HG02759 (cell line): ENCODE measurements around the gene FAM117A.

ENCODE experiments used
- ATAC-seq: cut with Tn5 transposase; IDR thresholded peaks from one replicate; pipeline ENCODE4 v1.9.1; 2021; ENCODE audit warnings: mild to moderate bottlenecking, moderate library complexity; ENCODE audit not compliant: unreplicated experiment

FAM117A gene

DNA sequence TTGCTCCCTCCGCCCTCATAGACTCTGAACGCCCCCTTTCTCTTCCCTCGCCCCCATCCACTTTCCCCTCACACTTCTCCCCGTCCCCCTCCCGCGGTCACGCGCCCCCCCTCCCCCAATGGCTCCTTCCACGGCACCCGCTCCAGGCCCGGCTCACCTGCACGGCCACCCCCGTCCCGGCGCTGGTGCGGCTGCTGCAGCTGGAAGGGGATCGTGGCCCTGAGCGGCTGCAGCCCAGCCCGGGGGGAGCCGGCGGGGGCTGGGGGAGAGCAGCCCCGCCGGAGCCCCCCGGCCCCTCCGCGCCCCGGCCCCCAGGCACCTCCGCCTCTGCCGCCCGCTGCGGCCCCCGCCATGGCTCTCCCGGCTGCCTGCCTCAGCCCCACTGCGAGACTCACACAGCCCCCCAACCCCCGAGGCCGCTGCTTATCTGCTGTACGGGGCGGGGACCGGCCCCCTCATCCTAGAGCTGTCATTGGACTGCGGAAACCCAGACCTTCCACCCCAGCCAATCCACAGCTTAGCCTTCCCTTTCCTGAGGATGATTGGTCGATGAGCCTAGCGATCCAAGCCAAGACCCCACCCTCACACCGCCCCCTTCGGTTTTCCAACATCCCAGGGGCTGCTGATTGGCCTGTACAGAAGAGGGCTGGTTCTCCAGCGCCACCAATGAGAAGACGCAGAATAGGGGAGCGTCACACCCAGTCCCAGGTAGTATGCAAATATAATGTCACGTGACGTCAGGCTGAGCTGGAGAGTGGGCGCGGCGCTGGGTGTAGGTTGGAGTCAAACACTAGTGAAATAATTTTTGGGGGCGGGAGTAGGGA lies at the start of gene FAM117A:
Gene FAM117A (minus strand): TSS at position 397 of the 824 bp plus-strand sequence. CDS start 44 bp downstream, at position 353.
- peak; percentile 94 for ATAC-seq

GRCh38 chr17:49809056-49809455 lies 45.1 kb upstream of the FAM117A start:
- no peak for ATAC-seq

- no peak for ATAC-seq
Observed at GRCh38 chr17:49798738-49799137, 34.8 kb upstream of the FAM117A start.

DNA sequence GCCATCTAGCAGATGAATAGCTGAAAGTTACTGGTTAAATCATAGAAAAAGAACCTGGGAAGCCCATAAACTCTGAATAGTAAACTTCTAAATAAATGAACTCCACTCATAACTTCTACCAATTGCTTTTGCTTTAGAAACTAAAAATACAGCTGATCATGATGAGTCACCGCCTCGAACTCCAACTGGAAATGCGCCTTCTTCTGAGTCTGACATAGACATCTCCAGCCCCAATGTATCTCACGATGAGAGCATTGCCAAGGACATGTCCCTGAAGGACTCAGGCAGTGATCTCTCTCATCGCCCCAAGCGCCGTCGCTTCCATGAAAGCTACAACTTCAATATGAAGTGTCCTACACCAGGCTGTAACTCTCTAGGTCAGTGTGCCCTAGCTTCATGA lies 34.3 kb upstream of the FAM117A start:
- no peak for ATAC-seq

GRCh38 chr17:49795372-49795771 lies 31.4 kb upstream of the FAM117A start:
- no peak for ATAC-seq

DNA sequence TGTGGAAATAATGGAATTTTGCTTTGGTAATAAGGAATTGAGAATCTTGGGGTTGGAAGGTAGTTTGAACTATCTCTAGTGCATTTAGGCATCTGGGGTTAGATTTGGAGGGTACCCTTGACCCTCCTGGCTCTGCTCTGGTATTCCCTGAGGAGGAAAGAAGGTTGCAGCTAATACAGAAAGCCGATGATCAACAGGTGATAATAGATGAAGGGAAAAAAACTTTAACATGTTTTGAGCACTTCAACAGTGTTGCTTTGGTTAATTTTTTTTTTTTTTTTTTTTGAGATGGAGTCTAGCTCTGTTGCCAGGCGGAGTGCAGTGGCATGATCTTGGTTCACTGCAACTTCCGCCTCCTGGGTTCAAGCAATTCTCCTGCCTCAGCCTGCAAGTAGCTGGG lies 29.4 kb upstream of the FAM117A start:
- ATAC-seq = no peak

- ATAC-seq = no peak
Observed at GRCh38 chr17:49789243-49789578, 25.3 kb upstream of the FAM117A start.

DNA sequence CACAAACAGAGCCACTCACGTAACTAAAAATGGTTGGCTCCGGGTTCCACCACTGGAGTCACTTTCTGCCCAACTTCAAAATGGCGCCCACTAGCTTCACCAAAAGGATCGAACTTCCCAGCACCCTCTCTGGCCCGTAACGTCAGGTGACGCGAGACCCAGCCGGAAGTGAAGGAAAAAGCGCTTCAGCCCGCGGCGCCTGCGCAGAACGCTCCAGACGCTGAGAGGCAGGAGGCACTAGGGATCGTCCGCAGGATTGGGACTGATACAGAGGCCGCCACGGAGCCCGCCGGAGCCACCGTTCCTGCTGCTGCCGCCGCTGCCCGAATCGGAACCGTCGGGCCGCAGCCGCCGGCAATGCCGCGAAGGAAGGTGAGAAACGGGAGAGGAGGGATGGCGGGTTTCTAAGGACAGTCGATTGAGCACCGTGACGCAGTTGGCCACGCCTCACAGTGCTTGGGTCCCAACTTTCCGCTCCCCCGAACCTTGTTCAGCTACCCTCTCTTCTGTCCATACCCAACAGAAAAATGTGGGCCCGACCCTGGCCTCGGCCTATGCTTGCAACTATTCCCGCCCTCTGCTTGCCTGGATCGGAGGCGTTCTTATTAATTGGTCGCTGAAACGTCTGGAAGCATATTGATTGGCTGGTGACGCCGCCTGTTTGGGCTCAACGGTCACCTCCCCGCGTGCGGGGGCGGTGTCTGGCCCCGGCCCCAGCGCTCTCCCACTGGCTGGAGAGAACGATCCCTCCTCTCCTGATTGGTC lies 24.7 kb upstream of the FAM117A start, which contains the start of gene KAT7:
Gene KAT7 (plus strand): TSS at position 204 of the 765 bp plus-strand sequence. CDS start 154 bp downstream, at position 358.
- ATAC-seq = peak; percentile 92

GRCh38 chr17:49787884-49788477 lies 24.1 kb upstream of the FAM117A start:
- no peak for ATAC-seq

- ATAC-seq = no peak
Observed at GRCh38 chr17:49784636-49785035, 20.7 kb upstream of the FAM117A start.

DNA sequence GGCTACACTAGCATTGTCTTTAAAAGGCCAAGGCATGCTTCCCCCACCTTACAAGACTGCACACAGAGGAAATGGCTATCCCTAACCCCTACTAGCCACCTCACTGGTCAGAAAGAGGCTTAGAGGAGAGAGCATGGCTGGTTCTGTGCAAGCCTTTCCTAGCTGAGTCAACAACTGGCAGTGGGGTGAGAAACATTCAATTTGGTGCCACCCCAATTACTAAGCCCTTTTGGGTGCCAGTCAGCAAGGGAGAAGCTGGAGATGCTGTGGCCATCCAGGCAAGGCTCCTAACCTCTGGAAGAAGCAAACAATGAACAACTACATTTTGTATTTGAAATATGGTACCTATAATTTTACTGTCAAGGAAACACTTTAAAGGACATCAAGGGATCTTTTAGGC lies 19.9 kb upstream of the FAM117A start:
- no peak for ATAC-seq

GRCh38 chr17:49783071-49783715 lies 19.3 kb upstream of the FAM117A start:
- ATAC-seq = no peak

DNA sequence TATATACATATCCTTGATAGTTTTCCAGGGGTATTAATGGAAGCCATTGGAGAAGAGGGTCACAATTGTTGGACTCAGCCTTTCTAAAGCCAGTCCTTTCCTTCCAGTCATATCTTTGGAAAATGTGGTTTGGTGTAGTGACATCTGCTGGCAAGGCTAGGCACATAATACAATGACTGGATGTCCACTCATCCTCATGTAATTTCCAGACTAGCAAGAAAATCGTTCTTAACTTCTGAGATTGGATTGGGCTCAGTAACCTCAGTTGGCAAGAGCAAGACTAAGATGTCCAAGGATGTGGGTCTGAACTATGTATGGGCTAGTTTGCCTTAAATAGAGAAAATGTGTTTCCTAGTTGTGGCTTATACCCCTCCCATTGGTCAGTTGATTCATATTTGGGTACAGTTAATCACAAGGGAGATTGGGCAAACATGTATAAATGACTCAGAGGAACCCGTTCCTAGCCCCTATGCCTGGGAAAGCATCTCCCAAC lies 15.9 kb upstream of the FAM117A start:
- ATAC-seq = no peak

- no peak for ATAC-seq
Observed at GRCh38 chr17:49779156-49779738, 15.3 kb upstream of the FAM117A start.

DNA sequence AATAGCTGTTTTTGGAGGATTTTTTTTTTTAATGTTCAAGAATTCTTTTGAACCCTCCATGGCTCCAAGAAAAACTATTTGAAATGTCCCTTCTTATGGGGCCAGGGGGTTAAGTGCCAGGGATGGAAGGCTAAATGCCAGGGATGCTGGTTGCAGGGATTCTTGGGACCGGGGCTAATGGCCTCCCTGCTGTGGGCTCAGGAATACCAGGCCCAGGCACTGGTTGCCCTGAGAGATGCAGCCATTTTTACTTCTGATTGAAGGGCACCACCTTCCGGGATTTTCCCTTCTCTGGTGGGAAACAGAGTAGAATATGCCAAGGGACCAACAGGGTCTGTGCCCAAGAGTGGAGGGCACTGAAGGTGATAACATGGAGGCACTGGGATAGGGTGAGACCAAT lies 13.6 kb upstream of the FAM117A start:
- no peak for ATAC-seq

DNA sequence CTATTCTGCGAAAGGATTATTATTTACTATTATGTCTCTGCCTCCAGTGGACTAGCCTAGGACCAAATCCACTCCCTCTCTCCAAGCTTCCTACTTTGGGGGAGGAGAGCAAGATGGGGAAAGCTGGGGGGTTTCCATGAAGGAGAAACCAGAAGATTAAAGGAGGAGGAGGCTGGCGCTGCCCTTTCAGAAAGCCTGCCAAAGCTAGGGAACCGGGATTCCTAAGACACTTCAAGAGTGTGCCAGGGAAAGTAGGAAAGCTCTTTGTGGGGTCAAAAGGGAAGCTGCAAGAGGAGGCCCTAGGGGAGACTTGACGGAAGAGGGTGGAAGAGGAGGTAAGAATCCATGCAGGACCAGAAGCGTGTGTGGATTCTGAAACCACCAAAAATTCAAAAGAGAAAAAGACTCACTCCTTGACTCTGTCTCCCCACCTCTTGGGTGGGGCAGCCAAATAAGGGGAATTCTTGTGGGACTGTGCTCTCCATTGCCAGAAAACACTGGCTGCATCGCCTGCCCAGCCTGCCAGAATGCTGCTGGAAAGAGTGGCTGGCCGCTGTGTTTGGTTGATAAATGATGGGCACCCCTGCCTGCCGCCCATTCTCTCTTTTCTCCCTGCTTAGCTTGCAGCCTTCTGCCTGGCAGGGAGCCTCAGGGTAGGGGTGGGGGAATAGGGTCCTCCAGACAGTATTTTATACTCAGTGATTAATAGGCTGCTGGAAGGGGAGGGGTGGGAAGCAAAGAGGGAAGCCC lies 12.8 kb upstream of the FAM117A start:
- ATAC-seq = no peak

- ATAC-seq = no peak
Observed at GRCh38 chr17:49775546-49776260, 11.8 kb upstream of the FAM117A start.

- ATAC-seq = no peak
Observed at GRCh38 chr17:49766918-49767530, 3.1 kb upstream of the FAM117A start.
